Activated CD8-positive, alpha-beta memory T cell treated with anti-CD3 and anti-CD28 coated beads, Interleukin-2, amount 50 U/mL, for 1 hour (primary cell): ENCODE results near the gene EFHC2.
"Not testable (repeated sequence)": the region's sequence is repeated elsewhere in the genome, so short reads cannot be mapped to it uniquely, and the experiment has no call there.

ENCODE experiments used
- DNase-seq: peaks from one replicate; pipeline ENCODE4 v3.0.0-alpha.2; 2020; ENCODE audit errors: extremely low read depth

EFHC2 gene

GRCh38 chrX:44299177-44299576, 44.3 kb downstream of the EFHC2 start:
- no peak for DNase-seq

- DNase-seq: no peak
Measured at GRCh38 chrX:44291468-44292092, 51.9 kb downstream of the EFHC2 start.

- no peak for DNase-seq
Measured at GRCh38 chrX:44290718-44291117, 52.8 kb downstream of the EFHC2 start.

GRCh38 chrX:44282753-44283152, 60.7 kb downstream of the EFHC2 start:
- DNase-seq: no peak

GRCh38 chrX:44280116-44280515, 63.4 kb downstream of the EFHC2 start:
- DNase-seq: no peak

- DNase-seq: no peak
Measured at GRCh38 chrX:44274096-44274495, 69.4 kb downstream of the EFHC2 start.

GRCh38 chrX:44267861-44268260, 75.6 kb downstream of the EFHC2 start:
- no peak for DNase-seq

- no peak for DNase-seq
Measured at GRCh38 chrX:44267116-44267515, 76.4 kb downstream of the EFHC2 start.

GRCh38 chrX:44265559-44265958, 77.9 kb downstream of the EFHC2 start:
- DNase-seq: no peak

GRCh38 chrX:44264936-44265335, 78.5 kb downstream of the EFHC2 start:
- no peak for DNase-seq

GRCh38 chrX:44261286-44261685, 82.2 kb downstream of the EFHC2 start:
- no peak for DNase-seq

- DNase-seq: no peak
Measured at GRCh38 chrX:44260609-44261008, 82.9 kb downstream of the EFHC2 start.

- DNase-seq: not testable (repeated sequence)
Measured at GRCh38 chrX:44255742-44256141, 87.7 kb downstream of the EFHC2 start.

- DNase-seq: no peak
Measured at GRCh38 chrX:44253575-44253942, 89.9 kb downstream of the EFHC2 start.

- DNase-seq: peak; percentile 12
Measured at GRCh38 chrX:44252688-44253574, 90.5 kb downstream of the EFHC2 start.

- no peak for DNase-seq
Measured at GRCh38 chrX:44247468-44247867, 96.0 kb downstream of the EFHC2 start.

GRCh38 chrX:44246826-44247225, 96.6 kb downstream of the EFHC2 start:
- DNase-seq: no peak

GRCh38 chrX:44245733-44246132, 97.7 kb downstream of the EFHC2 start:
- no peak for DNase-seq

GRCh38 chrX:44244008-44244407, 99.5 kb downstream of the EFHC2 start:
- no peak for DNase-seq

- no peak for DNase-seq
Measured at GRCh38 chrX:44241546-44241945, 101.9 kb downstream of the EFHC2 start.

GRCh38 chrX:44240036-44240435, 103.4 kb downstream of the EFHC2 start:
- no peak for DNase-seq

- DNase-seq: no peak
Measured at GRCh38 chrX:44239036-44239435, 104.4 kb downstream of the EFHC2 start.

- DNase-seq: no peak
Measured at GRCh38 chrX:44235534-44235933, 107.9 kb downstream of the EFHC2 start.
